Calu3 (cell line): ENCODE measurements around the gene RPS25. TPM values are rescaled to one million over a fixed set of nuclear protein-coding genes. Genes with fewer than 3 reads are reported as not detected.
"Not testable (repeated sequence)": the region's sequence is repeated elsewhere in the genome, so short reads cannot be mapped to it uniquely, and the experiment has no call there.

Experiments
- BruUV-seq: library from RNA; stranded (reverse); fragments of 400-500 nt; replicated peaks from 2 replicates; lab custom pipeline; 2021; lab: Mats Ljungman, UMichigan
- CTCF ChIA-PET: fragments of 300-600 bp; sonication (Branson Sonifier 250); formaldehyde crosslinking; loops from one replicate; lab custom pipeline; 2022; ENCODE audit warnings: antibody characterized with exemption; lab: Charles Lee
- DNase-seq: peaks from one replicate; pipeline ENCODE4 v3.0.0; 2022
- H3K27ac Mint-ChIP-seq: one replicate; pipeline ENCODE4 v1.8.0; 2022; ENCODE audit warnings: mixed read lengths; ENCODE audit not compliant: unreplicated experiment
- H3K27me3 Mint-ChIP-seq: one replicate; pipeline ENCODE4 v1.8.0; 2022; ENCODE audit warnings: mixed read lengths; ENCODE audit not compliant: unreplicated experiment
- H3K36me3 Mint-ChIP-seq: one replicate; pipeline ENCODE4 v1.8.0; 2022; ENCODE audit warnings: mild to moderate bottlenecking, moderate library complexity, mixed read lengths; ENCODE audit not compliant: insufficient read depth, unreplicated experiment
- H3K4me1 Mint-ChIP-seq: one replicate; pipeline ENCODE4 v1.8.0; 2022; ENCODE audit warnings: mild to moderate bottlenecking, low read depth, mixed read lengths; ENCODE audit not compliant: unreplicated experiment
- H3K4me3 Mint-ChIP-seq: one replicate; pipeline ENCODE4 v1.8.0; 2022; ENCODE audit warnings: mild to moderate bottlenecking, low read depth, moderate library complexity, mixed read lengths; ENCODE audit not compliant: unreplicated experiment
- H3K9me3 Mint-ChIP-seq: one replicate; pipeline ENCODE4 v1.8.0; 2022; ENCODE audit warnings: low read depth, mixed read lengths; ENCODE audit not compliant: unreplicated experiment
- intact Hi-C: fragments of 100-400 bp; cut with micrococcal nuclease; formaldehyde crosslinking; loops from one replicate; pipeline ENCODE4 v1.10.0; 2022; ENCODE audit not compliant: unreplicated experiment
- total RNA-seq: library from RNA; stranded (reverse); gene quantifications from 2 replicates; pipeline ENCODE4 v1.2.3, GENCODE V29; 2022
- TF ChIP-seq, protein P1 (sequence below): fragments of 200-600 bp; IDR thresholded peaks from one replicate; pipeline ENCODE4 v1.8.0; 2022; ENCODE audit warnings: antibody characterized with exemption; ENCODE audit not compliant: unreplicated experiment

Gene RPS25
- total RNA-seq, 1 experiment from 2014 or later, result 510 TPM

DNA sequence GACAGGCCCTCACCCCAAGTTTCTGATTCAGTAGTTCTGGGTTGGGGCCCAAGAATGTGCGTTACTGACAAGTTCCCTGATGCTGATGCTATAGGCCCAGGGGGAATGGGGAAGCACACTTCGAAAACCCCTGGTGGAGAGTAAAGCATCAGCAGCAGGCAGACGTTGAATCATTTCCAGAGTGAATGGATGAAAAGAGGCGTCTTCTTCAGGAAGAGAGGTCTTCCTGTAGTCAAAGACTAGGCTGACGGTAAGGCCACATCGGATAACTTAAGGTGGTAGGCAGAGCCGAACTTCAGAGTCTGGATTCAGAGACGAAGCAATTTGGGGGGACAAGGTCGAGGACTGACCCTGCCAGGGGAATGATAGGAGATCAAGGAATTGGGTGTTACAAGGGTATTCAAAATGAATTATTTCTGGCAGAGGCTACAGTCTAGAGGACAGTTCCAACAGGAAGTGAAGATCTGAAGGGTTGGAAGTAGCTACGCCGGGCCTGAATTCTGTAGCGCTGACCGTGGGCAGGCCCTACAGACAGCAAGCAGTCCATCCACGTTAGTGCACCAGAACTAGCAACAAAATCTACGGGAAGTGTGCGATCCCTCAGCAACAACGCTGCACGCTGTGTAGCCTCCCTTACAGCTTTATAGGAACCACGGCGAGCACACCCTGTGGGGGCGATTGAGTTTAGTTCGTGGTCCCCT, 21.1 kb downstream of the RPS25 start:
- H3K4me1 Mint-ChIP-seq, result peaks cover 9% of the 10 kb centered on the region
- BruUV-seq, result TSS peak; percentile 28
- H3K4me3 Mint-ChIP-seq, result peak overlapping the region; percentile 99
- peaks cover 34% of the 10 kb centered on the region for H3K36me3 Mint-ChIP-seq
- TF ChIP-seq, protein P1, sequence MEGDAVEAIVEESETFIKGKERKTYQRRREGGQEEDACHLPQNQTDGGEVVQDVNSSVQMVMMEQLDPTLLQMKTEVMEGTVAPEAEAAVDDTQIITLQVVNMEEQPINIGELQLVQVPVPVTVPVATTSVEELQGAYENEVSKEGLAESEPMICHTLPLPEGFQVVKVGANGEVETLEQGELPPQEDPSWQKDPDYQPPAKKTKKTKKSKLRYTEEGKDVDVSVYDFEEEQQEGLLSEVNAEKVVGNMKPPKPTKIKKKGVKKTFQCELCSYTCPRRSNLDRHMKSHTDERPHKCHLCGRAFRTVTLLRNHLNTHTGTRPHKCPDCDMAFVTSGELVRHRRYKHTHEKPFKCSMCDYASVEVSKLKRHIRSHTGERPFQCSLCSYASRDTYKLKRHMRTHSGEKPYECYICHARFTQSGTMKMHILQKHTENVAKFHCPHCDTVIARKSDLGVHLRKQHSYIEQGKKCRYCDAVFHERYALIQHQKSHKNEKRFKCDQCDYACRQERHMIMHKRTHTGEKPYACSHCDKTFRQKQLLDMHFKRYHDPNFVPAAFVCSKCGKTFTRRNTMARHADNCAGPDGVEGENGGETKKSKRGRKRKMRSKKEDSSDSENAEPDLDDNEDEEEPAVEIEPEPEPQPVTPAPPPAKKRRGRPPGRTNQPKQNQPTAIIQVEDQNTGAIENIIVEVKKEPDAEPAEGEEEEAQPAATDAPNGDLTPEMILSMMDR, result no peak
- intact Hi-C loops, result no loop called here
- CTCF ChIA-PET, result no interaction called here
- H3K9me3 Mint-ChIP-seq, result no peaks in the 10 kb centered on the region
- no peaks in the 10 kb centered on the region for H3K27me3 Mint-ChIP-seq
- no peak for DNase-seq
- peak overlapping the region; percentile 42 for H3K27ac Mint-ChIP-seq

DNA sequence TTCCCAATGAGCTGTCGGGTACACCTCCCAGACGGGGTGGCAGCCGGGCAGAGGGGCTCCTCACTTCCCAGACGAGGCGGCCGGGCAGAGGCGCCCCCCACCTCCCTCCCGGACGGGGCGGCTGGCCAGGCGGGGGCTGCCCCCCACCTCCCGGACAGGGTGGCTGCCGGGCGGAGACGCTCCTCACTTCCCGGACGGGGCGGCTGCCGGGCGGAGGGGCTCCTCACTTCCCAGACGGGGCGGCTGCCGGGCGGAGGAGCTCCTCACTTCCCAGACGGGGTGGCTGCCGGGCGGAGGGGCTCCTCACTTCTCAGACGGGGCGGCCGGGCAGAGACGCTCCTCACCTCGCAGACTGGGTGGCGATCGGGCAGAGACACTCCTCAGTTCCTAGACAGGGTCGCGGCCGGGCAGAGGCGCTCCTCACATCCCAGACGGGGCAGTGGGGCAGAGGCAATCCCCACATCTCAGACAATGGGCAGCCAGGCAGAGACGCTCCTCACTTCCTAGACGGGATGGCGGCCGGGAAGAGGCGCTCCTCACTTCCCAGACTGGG, 26.6 kb downstream of the RPS25 start:
- H3K27ac Mint-ChIP-seq, H3K36me3 Mint-ChIP-seq, CTCF ChIA-PET, H3K4me1 Mint-ChIP-seq, DNase-seq, BruUV-seq, H3K9me3 Mint-ChIP-seq, intact Hi-C loops, H3K4me3 Mint-ChIP-seq: not testable (repeated sequence)
- peaks cover 13% of the 10 kb centered on the region for H3K27me3 Mint-ChIP-seq

DNA sequence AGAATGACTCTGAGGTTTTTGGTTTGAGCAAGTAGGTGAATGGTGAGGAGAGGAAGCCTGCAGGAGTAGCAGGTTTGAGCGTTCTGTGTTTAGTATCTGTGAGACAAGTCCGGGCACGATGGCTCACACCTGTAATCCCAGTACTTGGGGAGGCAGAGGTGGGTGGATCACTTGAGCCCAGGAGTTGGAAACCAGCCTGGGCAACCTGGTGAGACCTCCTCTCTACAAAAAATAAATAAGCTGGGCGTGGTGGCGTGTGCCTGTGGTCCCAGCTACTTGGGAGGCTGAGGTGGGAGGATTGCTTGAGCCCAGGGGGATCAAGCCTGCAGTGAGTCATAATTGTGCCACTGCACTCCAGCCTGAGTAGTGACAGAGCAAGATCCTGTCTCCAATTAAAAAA, 29.9 kb downstream of the RPS25 start:
- no peak overlapping the region for H3K4me3 Mint-ChIP-seq
- no TSS peak for BruUV-seq
- H3K27ac Mint-ChIP-seq, result no peak overlapping the region
- intact Hi-C loops, result no loop called here
- H3K36me3 Mint-ChIP-seq, result no peaks in the 10 kb centered on the region
- peaks cover 2% of the 10 kb centered on the region for H3K9me3 Mint-ChIP-seq
- CTCF ChIA-PET, result interaction anchor here (0.7 kb wide), 1 partner anchor 1266 kb away, joined by 4 read pairs; no protein-coding TSS in a partner anchor
- H3K4me1 Mint-ChIP-seq, result peaks cover 8% of the 10 kb centered on the region
- peaks cover 13% of the 10 kb centered on the region for H3K27me3 Mint-ChIP-seq
- DNase-seq, result no peak
- TF ChIP-seq, protein P1, result no peak

DNA sequence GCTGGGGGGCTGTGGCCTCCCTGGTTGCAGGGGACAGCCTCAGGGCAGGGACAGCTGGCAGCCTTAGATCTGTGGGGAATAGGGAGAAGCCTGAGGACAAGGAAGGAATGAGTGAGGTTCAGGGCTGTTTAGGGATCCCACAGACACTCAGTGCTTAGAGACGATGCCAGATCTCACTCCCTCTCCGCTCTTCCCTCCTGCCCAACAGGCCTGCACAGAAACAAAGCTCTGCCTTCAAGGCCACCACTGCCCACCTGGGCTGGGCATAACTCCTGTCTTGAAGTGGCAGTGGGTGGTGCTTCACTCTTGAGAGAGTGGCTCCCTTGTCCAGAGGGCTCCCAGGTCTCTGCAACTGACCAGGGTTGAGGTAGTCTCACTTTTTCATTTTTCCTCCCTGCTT, 33.3 kb downstream of the RPS25 start:
- TF ChIP-seq, protein P1, result no peak
- H3K36me3 Mint-ChIP-seq, result no peaks in the 10 kb centered on the region
- peaks cover 8% of the 10 kb centered on the region for H3K4me1 Mint-ChIP-seq
- no peak overlapping the region for H3K4me3 Mint-ChIP-seq
- CTCF ChIA-PET, result no interaction called here
- H3K27ac Mint-ChIP-seq, result no peak overlapping the region
- no TSS peak for BruUV-seq
- H3K27me3 Mint-ChIP-seq, result peaks cover 13% of the 10 kb centered on the region
- DNase-seq, result no peak
- intact Hi-C loops, result no loop called here
- H3K9me3 Mint-ChIP-seq, result peaks cover 2% of the 10 kb centered on the region

DNA sequence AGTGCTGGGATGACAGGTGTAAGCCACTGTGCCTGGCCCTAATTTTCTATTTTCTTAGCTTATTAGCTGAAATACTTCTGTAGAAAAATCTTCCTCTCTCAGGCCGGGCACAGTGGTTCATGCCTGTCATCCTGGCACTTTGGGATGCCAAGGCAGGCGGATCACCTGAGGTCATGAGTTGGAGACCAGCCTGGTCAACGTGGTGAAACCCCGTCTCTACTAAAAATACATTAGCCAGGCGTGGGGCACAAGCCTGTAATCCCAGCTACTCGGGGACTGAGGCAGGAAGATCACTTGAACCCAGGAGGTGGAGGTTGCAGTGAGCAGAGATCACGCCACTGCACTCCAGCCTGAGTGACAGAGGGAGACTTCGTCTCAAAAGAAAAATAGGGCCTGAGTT, 33.8 kb downstream of the RPS25 start:
- H3K36me3 Mint-ChIP-seq, intact Hi-C loops, BruUV-seq, H3K27ac Mint-ChIP-seq, DNase-seq, CTCF ChIA-PET, H3K9me3 Mint-ChIP-seq, H3K4me1 Mint-ChIP-seq, H3K4me3 Mint-ChIP-seq: not testable (repeated sequence)
- H3K27me3 Mint-ChIP-seq, result peaks cover 13% of the 10 kb centered on the region
